ENCODE results near the gene GRB7.

DNA sequence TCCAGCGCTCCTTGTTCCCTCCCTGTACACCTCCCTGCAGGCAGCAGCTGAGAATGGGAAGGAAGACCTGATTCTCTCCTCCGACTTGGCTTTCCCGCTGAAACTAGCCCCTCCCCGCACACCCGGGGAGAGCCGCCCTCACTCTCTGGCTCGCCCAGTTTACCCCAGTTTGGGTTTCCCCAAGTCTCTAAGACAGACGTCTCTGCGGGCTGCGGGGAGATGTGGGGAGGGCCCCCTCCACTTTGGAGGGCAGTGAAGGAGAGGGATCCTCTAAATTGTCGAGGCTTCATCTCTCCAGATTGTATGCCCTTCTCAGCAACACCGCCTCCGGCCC, 797 bp downstream of the GRB7 start:
- TF ChIP-seq, protein P1, sequence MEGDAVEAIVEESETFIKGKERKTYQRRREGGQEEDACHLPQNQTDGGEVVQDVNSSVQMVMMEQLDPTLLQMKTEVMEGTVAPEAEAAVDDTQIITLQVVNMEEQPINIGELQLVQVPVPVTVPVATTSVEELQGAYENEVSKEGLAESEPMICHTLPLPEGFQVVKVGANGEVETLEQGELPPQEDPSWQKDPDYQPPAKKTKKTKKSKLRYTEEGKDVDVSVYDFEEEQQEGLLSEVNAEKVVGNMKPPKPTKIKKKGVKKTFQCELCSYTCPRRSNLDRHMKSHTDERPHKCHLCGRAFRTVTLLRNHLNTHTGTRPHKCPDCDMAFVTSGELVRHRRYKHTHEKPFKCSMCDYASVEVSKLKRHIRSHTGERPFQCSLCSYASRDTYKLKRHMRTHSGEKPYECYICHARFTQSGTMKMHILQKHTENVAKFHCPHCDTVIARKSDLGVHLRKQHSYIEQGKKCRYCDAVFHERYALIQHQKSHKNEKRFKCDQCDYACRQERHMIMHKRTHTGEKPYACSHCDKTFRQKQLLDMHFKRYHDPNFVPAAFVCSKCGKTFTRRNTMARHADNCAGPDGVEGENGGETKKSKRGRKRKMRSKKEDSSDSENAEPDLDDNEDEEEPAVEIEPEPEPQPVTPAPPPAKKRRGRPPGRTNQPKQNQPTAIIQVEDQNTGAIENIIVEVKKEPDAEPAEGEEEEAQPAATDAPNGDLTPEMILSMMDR (IDR thresholded peaks at IDR 0.05): no peak
- no peak for TF ChIP-seq POLR2A (IDR thresholded peaks at IDR 0.05)

Data from uterus (tissue), 2 donors.